Measurements from ENCODE around the gene ZNF300. TPM values are rescaled to one million over a fixed set of nuclear protein-coding genes. Genes with fewer than 3 reads are reported as not detected.
"Not testable (repeated sequence)": the region's sequence is repeated elsewhere in the genome, so short reads cannot be mapped to it uniquely, and the experiment has no call there.

ZNF300 gene
- total RNA-seq, 4 donors from 2014 or later, result 1.7 to 3.1 (median 2.4) TPM

GRCh38 chr5:150901446-150901845, 3.3 kb downstream of the ZNF300 start:
- Histone ChIP-seq H3K4me1 (peaks cover 0 to 12% (median 5%) of the 10 kb centered on the region in 4 donors), H3K9me3 (peaks cover 4 to 87% (median 77%) of the 10 kb centered on the region in 4 donors), H3K4me3 (no peak overlapping the region), H3K27ac (replicated peaks in 1 of 4) (no peak overlapping the region), H3K36me3 (peaks cover 21 to 54% (median 33%) of the 10 kb centered on the region in 4 donors), H3K27me3 (no peaks in the 10 kb centered on the region)
- DNase-seq (ENCODE audit: extremely low spot score), result no peak
- intact Hi-C loops (cut with DNase I), result no loop called here
- WGBS, result 95% methylated on average over 2 of the region's 2 CpGs
- TF ChIP-seq POLR2A (IDR thresholded peaks at IDR 0.05; ENCODE audit: low read depth), result no peak
- no peak for TF ChIP-seq POLR2AphosphoS5 (IDR thresholded peaks at IDR 0.05)

GRCh38 chr5:150895431-150896428, 9.1 kb downstream of the ZNF300 start:
- DNase-seq (ENCODE audit: extremely low spot score), result no peak
- WGBS, result 93% methylated on average over 8 of the region's 8 CpGs
- Histone ChIP-seq H3K9me3 (peaks cover 16 to 100% (median 99%) of the 10 kb centered on the region in 4 donors), H3K27me3 (no peaks in the 10 kb centered on the region), H3K4me3 (no peak overlapping the region), H3K36me3 (peaks cover 25 to 43% (median 31%) of the 10 kb centered on the region in 4 donors), H3K27ac (replicated peaks in 1 of 4) (no peak overlapping the region), H3K4me1 (no peaks in the 10 kb centered on the region)
- TF ChIP-seq POLR2A (IDR thresholded peaks at IDR 0.05; ENCODE audit: low read depth), result no peak
- no peak for TF ChIP-seq EP300 (IDR thresholded peaks at IDR 0.05)
- no peak for TF ChIP-seq CTCF (IDR thresholded peaks at IDR 0.05)
- TF ChIP-seq POLR2AphosphoS5 (IDR thresholded peaks at IDR 0.05), result no peak
- intact Hi-C loops (cut with DNase I), result no loop called here

GRCh38 chr5:150879358-150879757, 25.4 kb downstream of the ZNF300 start:
- H3K9me3 ChIP-seq, result peaks cover 0 to 42% (median 30%) of the 10 kb centered on the region in 4 donors

GRCh38 chr5:150862070-150862469, 42.7 kb downstream of the ZNF300 start:
- no peak for TF ChIP-seq EP300 (IDR thresholded peaks at IDR 0.05)
- TF ChIP-seq CTCF (IDR thresholded peaks at IDR 0.05), result no peak
- no peak for TF ChIP-seq POLR2AphosphoS5 (IDR thresholded peaks at IDR 0.05)
- TF ChIP-seq POLR2A (IDR thresholded peaks at IDR 0.05; ENCODE audit: low read depth), result no peak
- H3K4me1 ChIP-seq, result no peaks in the 10 kb centered on the region
- DNase-seq (ENCODE audit: extremely low spot score), result no peak
- intact Hi-C loops (cut with DNase I), result no loop called here
- H3K36me3 ChIP-seq, result no peaks in the 10 kb centered on the region
- peaks cover 0 to 39% (median 14%) of the 10 kb centered on the region in 4 donors for H3K9me3 ChIP-seq
- WGBS, result 67% methylated on average over 1 of the region's 1 CpG
- no peaks in the 10 kb centered on the region for H3K27me3 ChIP-seq
- no peak overlapping the region for H3K27ac ChIP-seq (replicated peaks in 1 of 4)
- no peak overlapping the region for H3K4me3 ChIP-seq

More at GRCh38 chr5:150879358-150879757, 25.4 kb downstream of the ZNF300 start:
- Histone ChIP-seq H3K4me3 (no peak overlapping the region), H3K27me3 (no peaks in the 10 kb centered on the region), H3K4me1 (no peaks in the 10 kb centered on the region), H3K36me3 (no peaks in the 10 kb centered on the region), H3K27ac (replicated peaks in 1 of 4) (no peak overlapping the region)
- DNase-seq (ENCODE audit: extremely low spot score), result no peak
- TF ChIP-seq POLR2AphosphoS5 (IDR thresholded peaks at IDR 0.05) (no peak), POLR2A (IDR thresholded peaks at IDR 0.05; ENCODE audit: low read depth) (no peak), CTCF (IDR thresholded peaks at IDR 0.05) (no peak), EP300 (IDR thresholded peaks at IDR 0.05) (no peak)
- intact Hi-C loops (cut with DNase I), result no loop called here

- H3K4me3 ChIP-seq, result no peak overlapping the region
- H3K4me1 ChIP-seq, result no peaks in the 10 kb centered on the region
- no peaks in the 10 kb centered on the region for H3K36me3 ChIP-seq
- TF ChIP-seq EP300 (IDR thresholded peaks at IDR 0.05), result no peak
- no peak for TF ChIP-seq POLR2AphosphoS5 (IDR thresholded peaks at IDR 0.05)
- TF ChIP-seq POLR2A (IDR thresholded peaks at IDR 0.05; ENCODE audit: low read depth), result no peak
- no peak for TF ChIP-seq CTCF (IDR thresholded peaks at IDR 0.05)
- 73% methylated on average over 2 of the region's 2 CpGs for WGBS
- H3K9me3 ChIP-seq, result peaks cover 0 to 26% (median 6%) of the 10 kb centered on the region in 4 donors
- no peak overlapping the region for H3K27ac ChIP-seq (replicated peaks in 1 of 4)
- intact Hi-C loops (cut with DNase I), result no loop called here
- H3K27me3 ChIP-seq, result no peaks in the 10 kb centered on the region
- no peak for DNase-seq (ENCODE audit: extremely low spot score)
Measured at GRCh38 chr5:150860246-150860821, 44.4 kb downstream of the ZNF300 start.

- H3K4me3 ChIP-seq; intact Hi-C loops (cut with DNase I); DNase-seq (ENCODE audit: extremely low spot score); H3K27me3 ChIP-seq; H3K27ac ChIP-seq (replicated peaks in 1 of 4); H3K4me1 ChIP-seq; H3K36me3 ChIP-seq; H3K9me3 ChIP-seq: not testable (repeated sequence)
- WGBS, result 81% methylated on average over 3 of the region's 3 CpGs
Measured at GRCh38 chr5:150856700-150857099, 48.1 kb downstream of the ZNF300 start.
